HepG2 (cell line): ENCODE data around the gene KNL1. TPM values are rescaled to one million over a fixed set of nuclear protein-coding genes. Genes with fewer than 3 reads are reported as not detected.
A peak's percentile ranks its signal among the peaks of the same experiment; 100 is the strongest.

ENCODE experiments used
- HNRNPL ChIP-seq: fragments of 200-400 bp; formaldehyde crosslinking; IDR thresholded peaks from 2 replicates; pipeline ENCODE4 v1.6.1; 2017; ENCODE audit warnings: mild to moderate bottlenecking, low read depth, low read length
- SIN3A ChIP-seq: IDR thresholded peaks from 2 replicates; pipeline ENCODE4 v1.6.1; 2011; ENCODE audit warnings: low read depth, mild to moderate bottlenecking, control low read depth, low read length, borderline replicate concordance
- SOX13 ChIP-seq, 3 experiments: fragments of 450-650 bp in 1 of 3; sonication (generic) in 1 of 3; formaldehyde crosslinking in 1 of 3; IDR thresholded peaks in 2 of 3; conservative IDR thresholded peaks in 1 of 3; 2 replicates each; pipeline versions ENCODE4 v1.5.0 to v1.6.1; 2016 to 2020; ENCODE audit warnings: antibody characterized with exemption in 1 of 3, mild to moderate bottlenecking in 1 of 3, missing compliant biosample characterization in 1 of 3, missing genetic modification reagents in 1 of 3, moderate library complexity in 1 of 3
- ZNF263 ChIP-seq: sonication (generic); formaldehyde crosslinking; IDR thresholded peaks from 2 replicates; pipeline ENCODE4 v1.4.0; 2020; ENCODE audit warnings: missing genetic modification reagents
- ZNF264 ChIP-seq: sonication (generic); formaldehyde crosslinking; IDR thresholded peaks from 2 replicates; pipeline ENCODE4 v1.4.0; 2020; ENCODE audit warnings: missing genetic modification reagents
- ZNF30 ChIP-seq: sonication (generic); formaldehyde crosslinking; IDR thresholded peaks from 2 replicates; pipeline ENCODE4 v1.5.0; 2020; ENCODE audit warnings: mild to moderate bottlenecking, missing genetic modification reagents
- ZNF326 ChIP-seq: sonication (generic); formaldehyde crosslinking; IDR thresholded peaks from 2 replicates; pipeline ENCODE4 v1.4.0; 2020; ENCODE audit warnings: missing genetic modification reagents, borderline replicate concordance
- ZNF446 ChIP-seq: sonication (generic); formaldehyde crosslinking; IDR thresholded peaks from 2 replicates; pipeline ENCODE4 v1.5.0; 2020; ENCODE audit warnings: mild to moderate bottlenecking, missing genetic modification reagents
- ZNF549 ChIP-seq: sonication (generic); formaldehyde crosslinking; IDR thresholded peaks from 2 replicates; pipeline ENCODE4 v1.5.0; 2020; ENCODE audit warnings: missing genetic modification reagents
- ZNF563 ChIP-seq: sonication (generic); formaldehyde crosslinking; IDR thresholded peaks from 2 replicates; pipeline ENCODE4 v1.8.0; 2022; ENCODE audit warnings: mild to moderate bottlenecking, moderate library complexity, missing genetic modification reagents
- ZNF570 ChIP-seq: sonication (generic); formaldehyde crosslinking; IDR thresholded peaks from 2 replicates; pipeline ENCODE4 v1.4.0; 2020; ENCODE audit warnings: mild to moderate bottlenecking, missing genetic modification reagents, borderline replicate concordance
- ZNF773 ChIP-seq: sonication (generic); formaldehyde crosslinking; IDR thresholded peaks from 2 replicates; pipeline ENCODE4 v1.4.0; 2020; ENCODE audit warnings: missing genetic modification reagents, borderline replicate concordance
- polyA plus RNA-seq, 8 experiments: library from polyadenylated mRNA; depleted of rRNA in 3 of 8; stranded (reverse) in 7 of 8; unstranded in 1 of 8; fragments of >200 nt; fragmentation: Illumina TruSeq in 4 of 8; extraction: Trizol in 4 of 8; gene quantifications; 2 replicates each; pipeline versions ENCODE4 v1.2.1 to v1.2.3, GENCODE V29; 2011 to 2016; ENCODE audit warnings: low read depth in 4 of 8, missing spikeins in 1 of 8, mixed read lengths in 1 of 8; ENCODE audit not compliant: insufficient read depth in 1 of 8
- total RNA-seq, 5 experiments: library from RNA; depleted of rRNA; stranded (reverse); fragments of >200 nt; fragmentation: Illumina TruSeq; extraction: Trizol; gene quantifications; 2 replicates each; pipeline ENCODE4 v1.2.3, GENCODE V29; 2016; ENCODE audit warnings: low read depth in 1 of 5
- TF ChIP-seq, protein P1 (sequence below): sonication (generic); formaldehyde crosslinking; conservative IDR thresholded peaks from 2 replicates; pipeline ENCODE4 v1.4.0; 2020; ENCODE audit warnings: missing genetic modification reagents
- TF ChIP-seq, protein P2 (sequence below): sonication (generic); formaldehyde crosslinking; IDR thresholded peaks from 2 replicates; pipeline ENCODE4 v1.5.0; 2020; ENCODE audit warnings: mild to moderate bottlenecking, low read depth, missing genetic modification reagents, borderline replicate concordance
- TF ChIP-seq, protein P3 (sequence below): sonication (generic); formaldehyde crosslinking; IDR thresholded peaks from 2 replicates; pipeline ENCODE4 v1.4.0; 2020; ENCODE audit warnings: low read depth, mild to moderate bottlenecking, missing genetic modification reagents
- TF ChIP-seq, protein P4 (sequence below): IDR thresholded peaks from 2 replicates; pipeline ENCODE4 v1.6.1; 2016; ENCODE audit warnings: missing genetic modification reagents, missing compliant biosample characterization
- TF ChIP-seq, protein P5 (sequence below): sonication (generic); formaldehyde crosslinking; IDR thresholded peaks from 2 replicates; pipeline ENCODE4 v1.5.0; 2020; ENCODE audit warnings: mild to moderate bottlenecking, missing genetic modification reagents
- TF ChIP-seq, protein P6 (sequence below): sonication (generic); formaldehyde crosslinking; IDR thresholded peaks from 2 replicates; pipeline ENCODE4 v1.4.0; 2020; ENCODE audit warnings: missing genetic modification reagents, borderline replicate concordance

The KNL1 gene
- total and polyA plus RNA-seq, 2 of the 13 experiments (the other 11 are each of a cell fraction or from before 2014, with no cell fraction given): 8.0 to 21.4 TPM

DNA sequence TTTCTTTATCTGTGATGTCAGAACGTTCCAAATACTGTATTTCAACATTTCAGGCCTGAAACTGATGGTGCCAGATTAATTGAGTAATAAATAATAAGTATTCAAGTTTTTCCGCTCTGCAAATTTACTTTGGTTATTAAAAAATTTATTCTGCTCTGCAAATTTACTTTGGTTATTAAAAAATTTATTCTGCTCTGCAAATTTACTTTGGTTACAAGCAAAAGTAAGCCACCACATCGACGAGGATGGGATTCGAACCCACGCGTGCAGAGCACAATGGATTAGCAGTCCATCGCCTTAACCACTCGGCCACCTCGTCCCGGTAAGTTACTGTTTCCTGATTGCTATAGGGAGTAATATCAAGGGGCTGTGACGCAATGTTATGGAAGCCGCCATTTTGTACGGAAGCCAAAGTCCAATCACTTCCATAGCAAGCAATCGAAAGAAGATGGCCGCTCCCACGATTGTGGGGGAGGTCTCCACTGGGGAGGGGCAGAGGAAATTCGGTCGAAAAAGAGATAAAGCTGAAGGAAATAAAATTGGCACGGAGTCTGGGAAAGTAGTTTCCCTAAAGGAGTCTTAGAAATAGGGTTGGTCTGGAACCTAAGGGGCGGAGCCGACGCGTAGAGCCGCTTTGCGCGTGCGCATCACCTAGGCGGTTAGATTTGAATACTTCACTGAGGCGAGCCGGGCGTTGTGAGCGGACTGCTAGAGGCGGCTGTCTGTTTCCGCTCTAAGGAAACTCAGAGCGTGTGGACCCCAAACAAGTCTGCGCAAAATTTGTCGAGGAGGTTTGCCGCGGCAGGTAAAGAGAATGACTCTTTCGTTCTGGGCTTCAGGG, at the start of gene KNL1 (continued):
- TF ChIP-seq, protein P1, sequence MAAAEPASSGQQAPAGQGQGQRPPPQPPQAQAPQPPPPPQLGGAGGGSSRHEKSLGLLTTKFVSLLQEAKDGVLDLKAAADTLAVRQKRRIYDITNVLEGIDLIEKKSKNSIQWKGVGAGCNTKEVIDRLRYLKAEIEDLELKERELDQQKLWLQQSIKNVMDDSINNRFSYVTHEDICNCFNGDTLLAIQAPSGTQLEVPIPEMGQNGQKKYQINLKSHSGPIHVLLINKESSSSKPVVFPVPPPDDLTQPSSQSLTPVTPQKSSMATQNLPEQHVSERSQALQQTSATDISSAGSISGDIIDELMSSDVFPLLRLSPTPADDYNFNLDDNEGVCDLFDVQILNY (CRISPR knock-in tag): peak; percentile 96
- TF ChIP-seq SIN3A (peak; percentile 100), ZNF773 (no peak), ZNF263 (0 out of 2 replicates have a peak, but pooled peaks have one; percentile 12), ZNF326 (CRISPR knock-in tag) (no peak), ZNF549 (CRISPR knock-in tag) (0 out of 2 replicates have a peak, but pooled peaks have one; percentile 60), HNRNPL (no peak), ZNF563 (CRISPR knock-in tag) (0 out of 2 replicates have a peak, but pooled peaks have one; percentile 59), ZNF446 (0 out of 2 replicates have a peak, but pooled peaks have one; percentile 46), ZNF30 (CRISPR knock-in tag) (no peak), ZNF264 (CRISPR knock-in tag) (peak; percentile 82), SOX13 (IDR thresholded peaks at IDR 0.05) (no peak), SOX13 (CRISPR knock-in tag; conservative IDR thresholded peaks at IDR 0.05 in 1 of 2, IDR thresholded peaks at IDR 0.05 in 1 of 2) (peak in 1 of 2 experiments; percentile 44; a peak in 1 of 4 replicates), ZNF570 (CRISPR knock-in tag) (no peak)
- TF ChIP-seq, protein P2, sequence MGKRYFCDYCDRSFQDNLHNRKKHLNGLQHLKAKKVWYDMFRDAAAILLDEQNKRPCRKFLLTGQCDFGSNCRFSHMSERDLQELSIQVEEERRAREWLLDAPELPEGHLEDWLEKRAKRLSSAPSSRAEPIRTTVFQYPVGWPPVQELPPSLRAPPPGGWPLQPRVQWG (CRISPR knock-in tag): no peak
- TF ChIP-seq, protein P3, sequence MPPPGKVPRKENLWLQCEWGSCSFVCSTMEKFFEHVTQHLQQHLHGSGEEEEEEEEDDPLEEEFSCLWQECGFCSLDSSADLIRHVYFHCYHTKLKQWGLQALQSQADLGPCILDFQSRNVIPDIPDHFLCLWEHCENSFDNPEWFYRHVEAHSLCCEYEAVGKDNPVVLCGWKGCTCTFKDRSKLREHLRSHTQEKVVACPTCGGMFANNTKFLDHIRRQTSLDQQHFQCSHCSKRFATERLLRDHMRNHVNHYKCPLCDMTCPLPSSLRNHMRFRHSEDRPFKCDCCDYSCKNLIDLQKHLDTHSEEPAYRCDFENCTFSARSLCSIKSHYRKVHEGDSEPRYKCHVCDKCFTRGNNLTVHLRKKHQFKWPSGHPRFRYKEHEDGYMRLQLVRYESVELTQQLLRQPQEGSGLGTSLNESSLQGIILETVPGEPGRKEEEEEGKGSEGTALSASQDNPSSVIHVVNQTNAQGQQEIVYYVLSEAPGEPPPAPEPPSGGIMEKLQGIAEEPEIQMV (CRISPR knock-in tag): no peak
- TF ChIP-seq, protein P4, sequence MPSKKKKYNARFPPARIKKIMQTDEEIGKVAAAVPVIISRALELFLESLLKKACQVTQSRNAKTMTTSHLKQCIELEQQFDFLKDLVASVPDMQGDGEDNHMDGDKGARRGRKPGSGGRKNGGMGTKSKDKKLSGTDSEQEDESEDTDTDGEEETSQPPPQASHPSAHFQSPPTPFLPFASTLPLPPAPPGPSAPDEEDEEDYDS: peak; percentile 74
- TF ChIP-seq, protein P5, sequence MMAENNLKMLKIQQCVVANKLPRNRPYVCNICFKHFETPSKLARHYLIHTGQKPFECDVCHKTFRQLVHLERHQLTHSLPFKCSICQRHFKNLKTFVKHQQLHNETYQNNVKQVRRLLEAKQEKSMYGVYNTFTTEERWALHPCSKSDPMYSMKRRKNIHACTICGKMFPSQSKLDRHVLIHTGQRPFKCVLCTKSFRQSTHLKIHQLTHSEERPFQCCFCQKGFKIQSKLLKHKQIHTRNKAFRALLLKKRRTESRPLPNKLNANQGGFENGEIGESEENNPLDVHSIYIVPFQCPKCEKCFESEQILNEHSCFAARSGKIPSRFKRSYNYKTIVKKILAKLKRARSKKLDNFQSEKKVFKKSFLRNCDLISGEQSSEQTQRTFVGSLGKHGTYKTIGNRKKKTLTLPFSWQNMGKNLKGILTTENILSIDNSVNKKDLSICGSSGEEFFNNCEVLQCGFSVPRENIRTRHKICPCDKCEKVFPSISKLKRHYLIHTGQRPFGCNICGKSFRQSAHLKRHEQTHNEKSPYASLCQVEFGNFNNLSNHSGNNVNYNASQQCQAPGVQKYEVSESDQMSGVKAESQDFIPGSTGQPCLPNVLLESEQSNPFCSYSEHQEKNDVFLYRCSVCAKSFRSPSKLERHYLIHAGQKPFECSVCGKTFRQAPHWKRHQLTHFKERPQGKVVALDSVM (CRISPR knock-in tag): peak; percentile 55
- TF ChIP-seq, protein P6, sequence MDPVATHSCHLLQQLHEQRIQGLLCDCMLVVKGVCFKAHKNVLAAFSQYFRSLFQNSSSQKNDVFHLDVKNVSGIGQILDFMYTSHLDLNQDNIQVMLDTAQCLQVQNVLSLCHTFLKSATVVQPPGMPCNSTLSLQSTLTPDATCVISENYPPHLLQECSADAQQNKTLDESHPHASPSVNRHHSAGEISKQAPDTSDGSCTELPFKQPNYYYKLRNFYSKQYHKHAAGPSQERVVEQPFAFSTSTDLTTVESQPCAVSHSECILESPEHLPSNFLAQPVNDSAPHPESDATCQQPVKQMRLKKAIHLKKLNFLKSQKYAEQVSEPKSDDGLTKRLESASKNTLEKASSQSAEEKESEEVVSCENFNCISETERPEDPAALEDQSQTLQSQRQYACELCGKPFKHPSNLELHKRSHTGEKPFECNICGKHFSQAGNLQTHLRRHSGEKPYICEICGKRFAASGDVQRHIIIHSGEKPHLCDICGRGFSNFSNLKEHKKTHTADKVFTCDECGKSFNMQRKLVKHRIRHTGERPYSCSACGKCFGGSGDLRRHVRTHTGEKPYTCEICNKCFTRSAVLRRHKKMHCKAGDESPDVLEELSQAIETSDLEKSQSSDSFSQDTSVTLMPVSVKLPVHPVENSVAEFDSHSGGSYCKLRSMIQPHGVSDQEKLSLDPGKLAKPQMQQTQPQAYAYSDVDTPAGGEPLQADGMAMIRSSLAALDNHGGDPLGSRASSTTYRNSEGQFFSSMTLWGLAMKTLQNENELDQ: peak; percentile 56; the same call in 1 of the 2 replicates
